Measurements from ENCODE around the gene SLAIN2.

SLAIN2 gene

DNA sequence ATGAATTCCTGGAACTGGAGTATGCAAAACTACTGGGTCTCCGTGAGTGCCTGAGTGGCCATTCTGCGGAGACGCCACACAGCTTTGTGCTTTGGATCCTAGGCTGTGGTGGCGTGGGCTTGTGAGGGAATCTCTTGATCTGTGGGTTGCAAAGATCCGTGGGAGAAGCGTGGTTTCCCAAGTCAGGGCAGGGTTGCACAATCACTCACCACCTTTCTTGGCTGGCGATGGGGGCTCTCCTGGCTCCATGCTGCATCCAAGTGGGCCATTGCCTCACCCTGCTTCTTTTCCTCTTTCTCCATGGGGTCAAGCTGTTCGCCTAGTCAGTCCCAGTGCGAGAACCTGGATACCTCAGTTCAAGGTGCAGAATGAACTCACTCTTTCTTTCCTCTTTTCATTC, 62.5 kb downstream of the SLAIN2 start:
- no peak for DNase-seq (ENCODE audit: extremely low read depth, insufficient read length)
- TF ChIP-seq, protein P1, sequence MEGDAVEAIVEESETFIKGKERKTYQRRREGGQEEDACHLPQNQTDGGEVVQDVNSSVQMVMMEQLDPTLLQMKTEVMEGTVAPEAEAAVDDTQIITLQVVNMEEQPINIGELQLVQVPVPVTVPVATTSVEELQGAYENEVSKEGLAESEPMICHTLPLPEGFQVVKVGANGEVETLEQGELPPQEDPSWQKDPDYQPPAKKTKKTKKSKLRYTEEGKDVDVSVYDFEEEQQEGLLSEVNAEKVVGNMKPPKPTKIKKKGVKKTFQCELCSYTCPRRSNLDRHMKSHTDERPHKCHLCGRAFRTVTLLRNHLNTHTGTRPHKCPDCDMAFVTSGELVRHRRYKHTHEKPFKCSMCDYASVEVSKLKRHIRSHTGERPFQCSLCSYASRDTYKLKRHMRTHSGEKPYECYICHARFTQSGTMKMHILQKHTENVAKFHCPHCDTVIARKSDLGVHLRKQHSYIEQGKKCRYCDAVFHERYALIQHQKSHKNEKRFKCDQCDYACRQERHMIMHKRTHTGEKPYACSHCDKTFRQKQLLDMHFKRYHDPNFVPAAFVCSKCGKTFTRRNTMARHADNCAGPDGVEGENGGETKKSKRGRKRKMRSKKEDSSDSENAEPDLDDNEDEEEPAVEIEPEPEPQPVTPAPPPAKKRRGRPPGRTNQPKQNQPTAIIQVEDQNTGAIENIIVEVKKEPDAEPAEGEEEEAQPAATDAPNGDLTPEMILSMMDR (IDR thresholded peaks at IDR 0.05; ENCODE audit: insufficient read depth, low read length, poor library complexity, severe bottlenecking): no peak
- Histone ChIP-seq H3K36me3 (ENCODE audit: control insufficient read depth, insufficient read depth, low read length) (peaks cover 3% of the 10 kb centered on the region), H3K4me3 (replicated peaks; ENCODE audit: low read depth, low read length) (no peak overlapping the region), H3K27me3 (replicated peaks; ENCODE audit: control insufficient read depth, insufficient read depth, low read length) (no peaks in the 10 kb centered on the region)

DNA sequence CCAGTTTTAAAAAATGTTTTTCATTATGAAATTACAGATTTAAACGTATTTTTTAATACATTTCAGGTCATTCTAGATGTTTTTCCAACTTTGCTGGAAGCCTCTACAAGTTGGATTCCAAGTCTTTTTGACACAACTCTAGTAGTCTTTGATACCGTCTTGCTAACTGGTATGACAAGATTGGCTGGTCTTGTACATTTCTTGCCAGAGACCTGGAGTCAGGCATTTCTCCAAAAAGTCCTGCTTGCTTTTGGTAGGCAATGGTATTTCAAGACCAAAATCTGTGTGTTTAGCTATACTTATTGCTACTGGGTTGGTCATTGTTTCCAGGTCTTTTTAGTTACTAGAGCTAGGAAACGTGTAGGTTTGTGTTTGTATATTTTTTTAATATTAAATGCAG, 64.6 kb downstream of the SLAIN2 start:
- no peak overlapping the region for H3K4me3 ChIP-seq (replicated peaks; ENCODE audit: low read depth, low read length)
- TF ChIP-seq, protein P1 (IDR thresholded peaks at IDR 0.05; ENCODE audit: insufficient read depth, low read length, poor library complexity, severe bottlenecking): no peak
- no peak for DNase-seq (ENCODE audit: extremely low read depth, insufficient read length)
- peaks cover 4% of the 10 kb centered on the region for H3K36me3 ChIP-seq (ENCODE audit: control insufficient read depth, insufficient read depth, low read length)
- H3K27me3 ChIP-seq (replicated peaks; ENCODE audit: control insufficient read depth, insufficient read depth, low read length): no peaks in the 10 kb centered on the region

DNA sequence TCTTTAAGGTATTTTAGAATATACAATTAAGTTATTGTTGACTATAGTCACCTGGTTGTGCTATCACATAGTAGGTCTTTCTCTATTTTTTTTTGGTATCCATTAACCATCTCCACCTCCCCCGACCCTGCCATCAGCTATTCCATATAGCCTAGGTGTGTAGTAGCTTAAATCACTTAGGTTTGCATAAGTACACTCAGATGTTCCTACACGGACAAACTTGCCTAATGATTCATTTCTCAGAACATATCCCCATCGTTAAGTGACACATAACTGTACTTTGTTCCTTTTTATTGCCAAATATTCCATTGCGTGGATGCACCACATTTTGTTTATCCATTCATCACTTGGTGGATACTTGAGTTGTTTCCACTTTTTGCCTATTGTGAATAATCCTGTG, 67.9 kb downstream of the SLAIN2 start:
- no peak overlapping the region for H3K4me3 ChIP-seq (replicated peaks; ENCODE audit: low read depth, low read length)
- TF ChIP-seq, protein P1 (IDR thresholded peaks at IDR 0.05; ENCODE audit: insufficient read depth, low read length, poor library complexity, severe bottlenecking): no peak
- H3K27me3 ChIP-seq (replicated peaks; ENCODE audit: control insufficient read depth, insufficient read depth, low read length): no peaks in the 10 kb centered on the region
- DNase-seq (ENCODE audit: extremely low read depth, insufficient read length): no peak
- H3K36me3 ChIP-seq (ENCODE audit: control insufficient read depth, insufficient read depth, low read length): peaks cover 2% of the 10 kb centered on the region; the same call in 1 of the 2 replicates

DNA sequence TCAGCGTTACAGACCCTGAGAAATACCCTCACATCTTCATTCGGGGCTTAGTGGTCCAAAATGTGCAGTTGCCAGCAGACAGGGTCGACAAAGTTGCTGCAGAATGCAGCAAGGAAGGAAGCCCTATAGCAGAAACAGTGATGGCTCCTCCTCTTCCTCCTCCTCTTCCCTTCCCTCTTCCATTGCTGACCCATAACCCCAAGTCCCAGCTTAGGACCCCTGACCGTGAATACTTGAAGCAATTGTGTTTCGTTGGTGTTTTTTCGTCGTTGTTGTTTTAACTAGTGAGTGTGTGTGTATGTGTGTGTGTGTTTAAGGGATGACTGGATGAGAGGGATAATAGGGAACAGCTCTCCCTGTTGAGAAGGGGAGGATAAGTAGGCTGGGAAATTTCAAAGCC, 69.5 kb downstream of the SLAIN2 start:
- TF ChIP-seq, protein P1 (IDR thresholded peaks at IDR 0.05; ENCODE audit: insufficient read depth, low read length, poor library complexity, severe bottlenecking): no peak
- no peak for DNase-seq (ENCODE audit: extremely low read depth, insufficient read length)
- Histone ChIP-seq H3K4me3 (replicated peaks; ENCODE audit: low read depth, low read length) (no peak overlapping the region), H3K36me3 (ENCODE audit: control insufficient read depth, insufficient read depth, low read length) (peaks cover 2% of the 10 kb centered on the region; the same call in 1 of the 2 replicates), H3K27me3 (replicated peaks; ENCODE audit: control insufficient read depth, insufficient read depth, low read length) (no peaks in the 10 kb centered on the region)

DNA sequence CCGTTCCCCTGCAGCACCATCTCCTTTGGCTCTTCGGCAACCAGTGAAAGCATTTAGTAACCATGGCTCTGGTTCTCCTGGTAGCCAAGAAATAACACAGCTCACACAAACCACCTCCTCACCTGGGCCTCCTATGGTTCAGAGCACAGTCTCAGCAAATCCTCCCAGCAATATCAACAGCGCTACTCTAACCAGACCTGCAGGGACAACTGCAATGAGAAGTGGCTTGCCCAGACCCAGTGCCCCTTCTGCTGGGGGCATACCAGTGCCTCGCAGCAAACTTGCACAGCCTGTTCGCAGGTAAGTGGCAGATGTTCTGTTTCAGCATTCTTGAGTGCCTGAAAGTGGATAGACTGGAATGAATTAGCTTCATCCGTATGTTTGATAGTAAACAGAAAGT, 78.8 kb downstream of the SLAIN2 start:
- Histone ChIP-seq H3K27me3 (replicated peaks; ENCODE audit: control insufficient read depth, insufficient read depth, low read length) (no peaks in the 10 kb centered on the region), H3K36me3 (ENCODE audit: control insufficient read depth, insufficient read depth, low read length) (peaks cover 4% of the 10 kb centered on the region), H3K4me3 (replicated peaks; ENCODE audit: low read depth, low read length) (no peak overlapping the region)
- no peak for DNase-seq (ENCODE audit: extremely low read depth, insufficient read length)
- TF ChIP-seq, protein P1 (IDR thresholded peaks at IDR 0.05; ENCODE audit: insufficient read depth, low read length, poor library complexity, severe bottlenecking): no peak

DNA sequence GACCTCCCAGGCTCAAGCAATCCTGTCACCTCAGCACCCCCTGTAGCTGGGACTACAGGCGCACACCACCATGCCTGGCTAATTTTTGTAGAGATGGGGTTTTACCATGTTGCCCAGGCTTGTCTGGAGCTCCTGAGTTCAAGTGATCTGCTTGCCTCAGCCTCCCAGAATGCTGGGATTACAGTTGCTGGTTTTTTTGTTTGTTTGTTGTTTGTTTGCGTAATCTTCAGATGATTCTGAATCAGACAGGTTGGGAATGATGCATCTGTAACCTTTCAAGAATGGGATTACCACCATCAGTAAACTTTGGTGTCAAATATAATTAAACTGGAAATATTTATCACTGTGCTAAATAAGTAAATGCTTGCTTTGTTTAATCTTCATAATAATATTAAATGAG, 79.8 kb downstream of the SLAIN2 start:
- TF ChIP-seq, protein P1 (IDR thresholded peaks at IDR 0.05; ENCODE audit: insufficient read depth, low read length, poor library complexity, severe bottlenecking): no peak
- Histone ChIP-seq H3K27me3 (replicated peaks; ENCODE audit: control insufficient read depth, insufficient read depth, low read length) (no peaks in the 10 kb centered on the region), H3K36me3 (ENCODE audit: control insufficient read depth, insufficient read depth, low read length) (peaks cover 4% of the 10 kb centered on the region), H3K4me3 (replicated peaks; ENCODE audit: low read depth, low read length) (no peak overlapping the region)
- DNase-seq (ENCODE audit: extremely low read depth, insufficient read length): no peak

Data from GM06990 (cell line).